ENCODE measurements around the gene RFNG.
A peak's percentile ranks its signal among the peaks of the same experiment; 100 is the strongest.

RFNG gene

GRCh38 chr17:82051776-82052637 lies at the start of gene RFNG, which contains the start of gene GPS1:
Gene RFNG (minus strand): TSS chr17:82051811. CDS start chr17:82051766, 45 bp downstream.
Gene GPS1 (plus strand): TSS chr17:82051898. CDS start chr17:82051932, 34 bp downstream.
- DNase-seq (ENCODE audit: low spot score) = peak; percentile 87

GRCh38 chr17:82101301-82101715 lies 49.7 kb upstream of the RFNG start:
- no peak for DNase-seq (ENCODE audit: low spot score)

GRCh38 chr17:82100502-82101298 lies 49.1 kb upstream of the RFNG start:
- DNase-seq (ENCODE audit: low spot score) = no peak

GRCh38 chr17:82098939-82099763 lies 47.5 kb upstream of the RFNG start:
- DNase-seq (ENCODE audit: low spot score) = peak; percentile 57

GRCh38 chr17:82098169-82098938 lies 46.7 kb upstream of the RFNG start, which contains the start of gene FASN:
Gene FASN (minus strand): TSS chr17:82098236. CDS start chr17:82096445, 1,791 bp downstream.
- peak; percentile 100 for DNase-seq (ENCODE audit: low spot score)

- DNase-seq (ENCODE audit: low spot score) = no peak
These were observed 46.2 kb upstream of the RFNG start for GRCh38 chr17:82097919-82098168.

- DNase-seq (ENCODE audit: low spot score) = peak; percentile 57
These were observed 45.7 kb upstream of the RFNG start for GRCh38 chr17:82097184-82097918.

- DNase-seq (ENCODE audit: low spot score) = no peak
These were observed 45.1 kb upstream of the RFNG start for GRCh38 chr17:82096709-82097183.

- DNase-seq (ENCODE audit: low spot score) = no peak
These were observed 44.4 kb upstream of the RFNG start for GRCh38 chr17:82095777-82096708.

- DNase-seq (ENCODE audit: low spot score) = no peak
These were observed 43.5 kb upstream of the RFNG start for GRCh38 chr17:82094931-82095776.

GRCh38 chr17:82092995-82093751 lies 41.6 kb upstream of the RFNG start:
- DNase-seq (ENCODE audit: low spot score) = no peak

GRCh38 chr17:82092628-82092994 lies 41.0 kb upstream of the RFNG start:
- DNase-seq (ENCODE audit: low spot score) = no peak

GRCh38 chr17:82092094-82092586 lies 40.5 kb upstream of the RFNG start:
- DNase-seq (ENCODE audit: low spot score) = no peak

- DNase-seq (ENCODE audit: low spot score) = no peak
These were observed 39.9 kb upstream of the RFNG start for GRCh38 chr17:82091264-82092066.

- DNase-seq (ENCODE audit: low spot score) = no peak
These were observed 39.1 kb upstream of the RFNG start for GRCh38 chr17:82090549-82091263.
